Sigmoid colon (tissue), 4 donors: ENCODE results near the gene CEP85L.

Experiments
- CTCF ChIP-seq, 4 experiments: fragments of 450-650 bp in 3 of 4; fragments of 200-600 bp in 1 of 4; IDR thresholded peaks; one replicate each; pipeline ENCODE4 v1.5.1; 2016 to 2019; ENCODE audit warnings: antibody characterized with exemption in 4 of 4, mild to moderate bottlenecking in 3 of 4, moderate library complexity in 2 of 4
- POLR2AphosphoS5 ChIP-seq, 4 donors: sonication (generic); formaldehyde crosslinking; IDR thresholded peaks; one replicate each; pipeline ENCODE4 v1.6.1; 2017; ENCODE audit warnings: antibody characterized with exemption in 4 of 4

GRCh38 chr6:118663993-118664985 is 12.9 kb upstream of the CEP85L start:
- TF ChIP-seq CTCF (IDR thresholded peaks at IDR 0.05) (no peak), POLR2AphosphoS5 (IDR thresholded peaks at IDR 0.05) (no peak)
